Upper lobe of right lung (tissue), 1 donor: ENCODE data around the gene PLCH1. TPM values are rescaled to one million over a fixed set of nuclear protein-coding genes. Genes with fewer than 3 reads are reported as not detected.

ENCODE experiments used
- ATAC-seq: fragments of 200-7000 bp; cut with Tn5 transposase; one replicate; pipeline ENCODE4 v1.9.1; 2020; ENCODE audit warnings: mild to moderate bottlenecking, moderate library complexity
- DNase-seq: peaks from one replicate; pipeline ENCODE4 v3.0.0-alpha.2; 2020
- H3K27ac ChIP-seq: fragments of 200-600 bp; one replicate; pipeline ENCODE4 v1.8.0; 2022
- H3K27me3 ChIP-seq: fragments of 200-600 bp; one replicate; pipeline ENCODE4 v1.8.0; 2022; ENCODE audit warnings: mild to moderate bottlenecking
- H3K36me3 ChIP-seq: fragments of 200-600 bp; one replicate; pipeline ENCODE4 v1.8.0; 2022
- H3K4me1 ChIP-seq: fragments of 200-600 bp; one replicate; pipeline ENCODE4 v1.8.0; 2022
- H3K4me3 ChIP-seq: fragments of 200-600 bp; one replicate; pipeline ENCODE4 v1.8.0; 2022; ENCODE audit warnings: mild to moderate bottlenecking
- H3K9me3 ChIP-seq: fragments of 200-600 bp; one replicate; pipeline ENCODE4 v1.8.0; 2022
- intact Hi-C: fragments of 100-400 bp; cut with DNase I; formaldehyde crosslinking; loops from one replicate; pipeline ENCODE4 v1.11.0; 2022
- total RNA-seq: library from RNA; stranded (reverse); fragmentation: NEBNext Ultra II Directional; extraction: Animal tissue kit (Norgen Biotek cat#: 25700); gene quantifications from one replicate; pipeline ENCODE4 v1.2.1, GENCODE V29; 2021
- TF ChIP-seq, protein P1 (sequence below): fragments of 200-600 bp; IDR thresholded peaks from one replicate; pipeline ENCODE4 v1.8.0; 2022; ENCODE audit warnings: antibody characterized with exemption
- donor health status: DM: no; HTN: yes; CAD: no; lungs with severe emphysema.

Gene PLCH1
- total RNA-seq, 1 donor from 2014 or later: 12.1 TPM

DNA sequence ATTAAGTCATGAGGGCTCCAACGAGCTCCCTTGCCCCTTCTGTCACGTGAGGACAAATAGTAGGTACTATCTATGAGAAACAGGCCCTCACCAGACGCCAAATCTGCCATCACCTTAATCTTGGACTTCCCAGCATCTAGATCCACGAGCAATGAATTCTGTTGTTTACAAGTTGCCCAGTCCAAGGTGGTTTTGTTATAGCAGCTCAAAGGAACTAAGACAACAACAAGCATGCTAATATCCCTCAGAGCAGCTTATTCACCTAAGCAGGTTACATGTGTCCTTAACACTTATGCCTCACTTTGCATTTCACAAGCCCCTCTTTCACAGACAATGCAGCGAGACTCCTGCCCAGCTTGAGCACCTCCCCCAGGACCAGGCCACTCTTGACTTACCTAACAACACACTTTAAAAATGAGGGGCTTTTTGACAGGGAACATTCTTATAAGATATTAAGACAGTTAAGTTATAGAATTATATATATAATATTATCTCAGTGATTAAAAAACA, 219.5 kb downstream of the PLCH1 start:
- ATAC-seq (no peak), DNase-seq (no peak)
- Histone ChIP-seq H3K4me1 (no peaks in the 10 kb centered on the region), H3K4me3 (no peak overlapping the region), H3K9me3 (no peaks in the 10 kb centered on the region), H3K27ac (no peak overlapping the region), H3K36me3 (no peaks in the 10 kb centered on the region), H3K27me3 (no peaks in the 10 kb centered on the region)
- intact Hi-C loops: no loop called here
- TF ChIP-seq, protein P1, sequence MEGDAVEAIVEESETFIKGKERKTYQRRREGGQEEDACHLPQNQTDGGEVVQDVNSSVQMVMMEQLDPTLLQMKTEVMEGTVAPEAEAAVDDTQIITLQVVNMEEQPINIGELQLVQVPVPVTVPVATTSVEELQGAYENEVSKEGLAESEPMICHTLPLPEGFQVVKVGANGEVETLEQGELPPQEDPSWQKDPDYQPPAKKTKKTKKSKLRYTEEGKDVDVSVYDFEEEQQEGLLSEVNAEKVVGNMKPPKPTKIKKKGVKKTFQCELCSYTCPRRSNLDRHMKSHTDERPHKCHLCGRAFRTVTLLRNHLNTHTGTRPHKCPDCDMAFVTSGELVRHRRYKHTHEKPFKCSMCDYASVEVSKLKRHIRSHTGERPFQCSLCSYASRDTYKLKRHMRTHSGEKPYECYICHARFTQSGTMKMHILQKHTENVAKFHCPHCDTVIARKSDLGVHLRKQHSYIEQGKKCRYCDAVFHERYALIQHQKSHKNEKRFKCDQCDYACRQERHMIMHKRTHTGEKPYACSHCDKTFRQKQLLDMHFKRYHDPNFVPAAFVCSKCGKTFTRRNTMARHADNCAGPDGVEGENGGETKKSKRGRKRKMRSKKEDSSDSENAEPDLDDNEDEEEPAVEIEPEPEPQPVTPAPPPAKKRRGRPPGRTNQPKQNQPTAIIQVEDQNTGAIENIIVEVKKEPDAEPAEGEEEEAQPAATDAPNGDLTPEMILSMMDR: no peak

DNA sequence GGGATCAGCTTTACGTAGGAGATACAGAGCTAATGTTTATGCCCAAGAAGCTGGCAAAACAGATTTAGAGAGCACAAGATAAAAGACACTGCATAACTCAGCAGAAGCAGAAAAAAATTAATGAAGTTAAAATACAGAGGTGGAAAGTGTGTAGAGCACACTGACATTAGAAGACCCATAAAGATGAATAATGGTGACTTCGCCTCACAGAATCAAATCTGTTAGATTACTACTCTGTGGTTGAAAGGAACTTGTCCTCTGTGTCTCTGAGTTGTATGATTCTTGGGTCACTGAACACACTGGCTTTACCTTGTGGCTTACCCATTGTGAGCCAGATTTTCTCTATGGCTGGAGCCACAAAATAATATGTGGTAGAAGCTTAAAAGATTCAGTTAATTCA, 224.4 kb downstream of the PLCH1 start:
- no peak for DNase-seq
- Histone ChIP-seq H3K36me3 (no peaks in the 10 kb centered on the region), H3K9me3 (no peaks in the 10 kb centered on the region), H3K4me3 (no peak overlapping the region), H3K4me1 (no peaks in the 10 kb centered on the region), H3K27me3 (no peaks in the 10 kb centered on the region), H3K27ac (no peak overlapping the region)
- TF ChIP-seq, protein P1: no peak
- intact Hi-C loops: no loop called here
- ATAC-seq: no peak

DNA sequence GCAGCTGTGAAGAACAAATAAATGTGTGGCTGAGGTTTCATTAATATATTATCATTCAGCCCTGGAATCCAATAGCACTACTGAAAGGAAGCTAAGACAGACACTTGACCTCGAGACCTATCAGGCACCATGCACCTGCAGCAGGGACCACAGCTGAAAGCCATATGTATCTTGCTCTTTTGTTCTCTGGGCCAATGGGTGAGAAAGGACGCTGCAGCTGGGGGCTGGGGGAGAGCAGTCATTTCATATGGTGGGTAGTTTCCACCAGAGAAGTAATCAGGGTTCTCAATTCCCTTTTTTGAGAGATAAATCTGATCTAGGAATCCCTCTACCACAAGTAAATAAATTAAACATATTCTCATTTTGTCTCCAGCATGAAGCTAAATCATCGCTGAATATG, 225.8 kb downstream of the PLCH1 start:
- intact Hi-C loops: no loop called here
- Histone ChIP-seq H3K36me3 (no peaks in the 10 kb centered on the region), H3K9me3 (no peaks in the 10 kb centered on the region), H3K4me1 (no peaks in the 10 kb centered on the region), H3K27me3 (no peaks in the 10 kb centered on the region), H3K4me3 (no peak overlapping the region), H3K27ac (no peak overlapping the region)
- ATAC-seq: no peak
- TF ChIP-seq, protein P1: no peak
- DNase-seq: no peak

DNA sequence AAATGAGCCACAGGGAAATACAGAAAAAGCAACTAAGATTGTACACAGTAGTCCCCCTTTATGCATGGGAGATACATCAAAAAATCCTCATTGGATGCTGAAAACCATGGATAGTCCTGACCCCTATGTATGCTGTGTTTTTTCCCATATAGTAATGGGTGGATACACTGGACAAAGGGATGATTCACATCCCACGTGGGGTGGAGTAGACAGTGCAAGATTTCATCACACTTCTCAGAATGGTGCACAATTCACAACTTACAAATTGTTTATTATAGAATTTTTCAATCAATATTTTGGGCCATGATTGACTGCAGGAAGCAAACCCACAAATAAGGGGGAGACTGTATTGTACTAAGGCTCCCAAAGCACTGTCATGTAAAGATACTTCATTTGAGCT, 227.0 kb downstream of the PLCH1 start:
- H3K27me3 ChIP-seq: no peaks in the 10 kb centered on the region
- TF ChIP-seq, protein P1: no peak
- no peak overlapping the region for H3K4me3 ChIP-seq
- DNase-seq: no peak
- ATAC-seq: no peak
- intact Hi-C loops: no loop called here
- no peak overlapping the region for H3K27ac ChIP-seq
- no peaks in the 10 kb centered on the region for H3K4me1 ChIP-seq
- H3K9me3 ChIP-seq: no peaks in the 10 kb centered on the region
- H3K36me3 ChIP-seq: no peaks in the 10 kb centered on the region

DNA sequence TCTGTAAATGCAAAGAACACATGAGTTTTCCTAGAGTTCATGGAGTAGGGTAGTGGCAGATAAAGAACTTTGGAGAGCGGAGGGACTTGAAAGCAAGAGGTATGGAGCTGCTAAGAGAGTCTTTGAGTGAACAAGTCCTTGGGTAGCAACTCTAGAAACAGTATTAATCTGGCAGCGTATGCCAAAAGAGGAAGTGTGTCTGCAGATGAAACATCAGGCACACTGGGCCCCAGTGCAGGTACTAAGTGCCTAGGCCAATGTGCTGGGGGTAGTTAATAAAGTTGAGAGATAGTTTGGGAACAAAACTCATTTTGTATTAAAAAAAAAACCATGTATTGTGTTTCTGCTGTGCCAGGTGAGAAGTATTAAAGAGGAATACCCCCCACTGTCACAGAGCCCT, 228.4 kb downstream of the PLCH1 start:
- DNase-seq: no peak
- intact Hi-C loops: no loop called here
- H3K27me3 ChIP-seq: no peaks in the 10 kb centered on the region
- H3K27ac ChIP-seq: no peak overlapping the region
- TF ChIP-seq, protein P1: no peak
- H3K4me1 ChIP-seq: no peaks in the 10 kb centered on the region
- no peaks in the 10 kb centered on the region for H3K9me3 ChIP-seq
- H3K36me3 ChIP-seq: no peaks in the 10 kb centered on the region
- no peak for ATAC-seq
- no peak overlapping the region for H3K4me3 ChIP-seq

DNA sequence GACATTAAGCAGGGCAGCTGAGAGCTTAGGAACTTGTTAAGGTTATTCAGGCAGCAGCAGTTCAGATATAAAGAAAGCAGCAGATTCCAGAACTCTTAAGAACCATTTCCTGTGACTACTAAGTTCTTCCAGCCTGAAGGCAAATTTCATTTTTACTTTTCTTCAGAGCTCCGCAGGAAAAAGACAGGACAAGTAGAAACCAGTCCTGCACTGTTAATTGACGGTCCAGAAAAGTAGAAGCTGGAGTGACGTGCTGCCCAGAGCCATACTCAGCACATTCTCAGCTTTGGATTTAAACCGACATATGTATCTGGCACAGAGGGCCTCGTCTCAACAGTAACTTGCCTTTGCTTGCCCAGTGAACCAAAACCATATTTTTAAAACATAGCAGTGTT, 232.0 kb downstream of the PLCH1 start:
- no peak overlapping the region for H3K27ac ChIP-seq
- no peaks in the 10 kb centered on the region for H3K27me3 ChIP-seq
- no peaks in the 10 kb centered on the region for H3K9me3 ChIP-seq
- H3K36me3 ChIP-seq: no peaks in the 10 kb centered on the region
- H3K4me1 ChIP-seq: no peaks in the 10 kb centered on the region
- DNase-seq (no peak), ATAC-seq (no peak)
- TF ChIP-seq, protein P1: no peak
- no peak overlapping the region for H3K4me3 ChIP-seq
- intact Hi-C loops: no loop called here
